NCI-H510A (cell line): Measurements from ENCODE around the gene GDAP1L1.
A peak's percentile ranks its signal among the peaks of the same experiment; 100 is the strongest.

Experiments used
- DNase-seq: peaks from one replicate; lab custom pipeline; 2025; lab: John Stamatoyannopoulos, UW

Gene GDAP1L1

GRCh38 chr20:44247131-44247571, at the start of gene GDAP1L1:
Gene GDAP1L1 (plus strand): TSS chr20:44247308. CDS start chr20:44247335, 27 bp downstream.
- DNase-seq, result peak; percentile 18

DNA sequence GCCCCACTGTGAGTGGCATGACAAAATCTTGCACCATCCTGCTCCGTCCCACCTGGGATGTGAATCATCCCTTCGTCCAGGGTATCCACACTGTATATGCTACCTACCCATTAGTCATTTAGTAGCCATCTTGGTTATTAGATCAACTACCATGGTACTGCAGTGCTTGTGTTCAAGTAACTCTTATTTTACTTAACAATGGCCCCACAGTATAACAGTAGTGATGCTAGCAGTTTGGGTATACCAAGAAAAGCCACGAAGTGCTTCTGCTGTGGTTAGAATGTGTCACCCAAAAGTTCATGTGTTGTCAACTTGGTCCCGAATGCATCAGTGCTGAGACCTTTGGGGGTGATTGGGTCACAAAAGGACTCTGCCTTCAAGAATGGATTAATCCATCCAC, 48.2 kb upstream of the GDAP1L1 start:
- no peak for DNase-seq

GRCh38 chr20:44199877-44200276, 47.2 kb upstream of the GDAP1L1 start:
- no peak for DNase-seq

DNA sequence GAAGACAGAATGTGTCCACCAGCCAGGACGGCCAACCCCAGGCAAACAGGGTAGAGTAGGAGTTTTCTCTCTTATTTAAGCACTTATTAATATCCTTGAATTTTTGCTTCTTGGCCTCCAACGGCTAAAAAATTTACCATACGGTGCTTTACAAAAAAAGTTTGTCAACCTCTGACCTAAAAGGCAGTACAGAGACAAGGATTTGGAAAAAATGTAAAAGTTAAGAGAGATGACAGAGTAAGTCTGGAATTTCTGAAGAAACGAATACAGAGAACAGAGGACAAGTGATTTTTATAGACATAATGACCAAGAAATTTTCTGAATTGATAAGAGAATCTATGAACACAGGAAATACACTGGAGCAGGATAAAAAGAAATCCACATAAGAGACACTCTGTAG, 46.7 kb upstream of the GDAP1L1 start:
- DNase-seq, result no peak

DNA sequence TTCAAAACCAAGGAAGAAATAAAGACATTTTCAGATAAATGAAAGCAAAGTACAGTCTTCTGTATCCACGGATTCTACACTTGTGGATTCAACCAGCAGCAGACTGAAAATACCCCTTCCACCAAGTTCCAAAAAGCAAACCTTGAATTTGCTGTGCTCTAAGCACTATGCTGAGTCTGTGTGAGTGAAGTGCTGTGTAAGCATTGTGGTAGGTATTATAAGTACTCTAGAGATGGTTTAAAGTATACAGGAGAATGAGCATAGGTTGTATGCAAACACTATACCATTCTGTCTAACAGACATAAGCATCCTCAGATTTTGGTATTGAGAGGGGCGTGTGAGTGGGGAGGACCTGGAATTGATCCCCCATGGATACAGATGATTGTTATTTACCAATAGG, 46.1 kb upstream of the GDAP1L1 start:
- no peak for DNase-seq

DNA sequence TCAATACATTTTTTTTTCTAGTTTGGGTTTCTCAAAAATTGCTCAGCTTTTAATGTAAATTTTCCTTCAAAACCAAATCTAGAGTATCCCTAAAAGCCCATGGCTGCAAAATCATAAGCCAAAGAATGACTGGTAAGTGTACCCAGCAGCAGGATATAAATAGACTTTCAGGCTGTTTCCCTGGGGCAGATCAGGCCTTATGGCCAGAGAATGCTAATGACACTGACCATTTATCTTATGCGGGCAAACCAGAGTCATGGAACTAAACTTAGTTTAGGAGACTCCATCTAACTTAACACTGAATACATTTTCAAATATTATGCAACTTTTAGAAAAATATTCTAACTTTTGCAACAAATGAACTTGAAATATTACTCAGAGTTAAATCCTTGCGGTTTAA, 43.9 kb upstream of the GDAP1L1 start:
- no peak for DNase-seq

- no peak for DNase-seq
Measured at GRCh38 chr20:44204156-44204831, 42.8 kb upstream of the GDAP1L1 start.

GRCh38 chr20:44204832-44205215, 42.3 kb upstream of the GDAP1L1 start:
- DNase-seq, result no peak

DNA sequence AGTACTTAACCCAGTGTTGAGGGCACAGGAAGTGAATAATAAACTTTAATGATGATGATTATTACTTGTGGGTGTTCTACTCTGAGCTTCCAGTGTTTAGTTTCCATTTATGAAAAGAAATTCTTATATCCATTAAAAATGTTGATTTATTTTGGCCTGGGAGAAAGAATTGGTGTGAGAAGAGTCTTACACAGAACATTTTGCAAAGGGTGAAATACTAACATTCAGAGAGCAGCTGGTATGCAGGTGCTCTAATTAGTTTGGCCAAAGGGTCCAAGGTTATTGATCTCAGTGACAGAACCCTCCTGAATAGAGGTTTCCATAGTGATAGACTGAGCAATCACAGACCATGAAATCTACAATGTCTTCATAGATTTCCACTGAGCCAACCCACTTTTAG, 41.0 kb upstream of the GDAP1L1 start:
- no peak for DNase-seq

- no peak for DNase-seq
Measured at GRCh38 chr20:44207126-44207723, 39.9 kb upstream of the GDAP1L1 start.

GRCh38 chr20:44208165-44208564, 38.9 kb upstream of the GDAP1L1 start:
- DNase-seq, result no peak

DNA sequence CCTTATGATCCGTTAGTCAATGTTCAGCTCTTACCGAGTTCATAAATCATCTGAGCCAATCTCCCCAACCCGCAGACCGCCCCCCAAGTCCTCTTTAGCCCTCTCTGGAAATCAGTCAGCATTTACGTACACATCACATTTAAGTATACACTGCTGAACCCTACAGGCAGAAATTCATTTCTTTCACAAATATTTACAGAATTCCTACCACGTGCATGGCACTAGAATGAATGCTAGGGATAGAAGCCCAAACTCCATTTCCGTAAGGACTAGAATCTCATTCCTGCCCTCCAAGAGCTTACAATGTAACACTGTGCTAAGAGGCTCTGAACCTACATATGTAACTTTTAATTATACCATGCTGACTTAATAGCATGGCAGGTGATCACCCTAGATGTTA, 38.3 kb upstream of the GDAP1L1 start:
- no peak for DNase-seq

DNA sequence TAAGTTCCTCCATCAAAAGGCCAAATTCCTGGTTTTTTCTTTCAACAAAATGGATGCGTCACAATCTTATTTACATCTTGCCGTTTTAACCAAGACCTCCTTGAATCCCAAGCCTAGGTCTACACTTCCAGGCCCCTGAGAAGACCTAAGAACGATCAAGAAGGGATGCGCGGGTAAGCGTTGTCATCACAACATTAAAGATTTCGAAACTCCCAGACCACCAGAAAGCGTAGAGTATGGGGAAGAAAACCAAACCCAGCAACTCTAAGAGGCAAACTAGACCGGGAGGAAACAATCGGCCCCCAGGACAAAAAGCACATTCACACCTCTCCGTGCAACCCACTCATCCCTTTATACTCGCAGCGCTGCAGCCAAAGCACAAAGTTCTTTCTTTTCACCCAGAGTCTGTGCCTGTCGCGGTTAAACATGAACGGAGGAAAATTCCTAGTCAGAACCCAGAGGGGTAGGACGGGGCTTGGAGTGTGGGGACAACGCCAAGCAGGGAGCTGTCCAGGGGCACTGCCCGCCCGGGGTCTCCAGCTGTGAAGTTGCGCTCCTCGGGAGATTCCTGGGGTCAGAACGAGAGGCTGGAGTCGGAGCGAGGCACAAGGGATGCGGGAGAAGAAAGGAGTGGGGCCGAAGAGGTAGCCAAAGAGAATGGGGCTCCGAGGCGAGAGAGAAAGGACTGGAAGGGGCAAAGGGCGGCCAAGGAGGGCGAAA, 37.3 kb upstream of the GDAP1L1 start:
- DNase-seq, result no peak

DNA sequence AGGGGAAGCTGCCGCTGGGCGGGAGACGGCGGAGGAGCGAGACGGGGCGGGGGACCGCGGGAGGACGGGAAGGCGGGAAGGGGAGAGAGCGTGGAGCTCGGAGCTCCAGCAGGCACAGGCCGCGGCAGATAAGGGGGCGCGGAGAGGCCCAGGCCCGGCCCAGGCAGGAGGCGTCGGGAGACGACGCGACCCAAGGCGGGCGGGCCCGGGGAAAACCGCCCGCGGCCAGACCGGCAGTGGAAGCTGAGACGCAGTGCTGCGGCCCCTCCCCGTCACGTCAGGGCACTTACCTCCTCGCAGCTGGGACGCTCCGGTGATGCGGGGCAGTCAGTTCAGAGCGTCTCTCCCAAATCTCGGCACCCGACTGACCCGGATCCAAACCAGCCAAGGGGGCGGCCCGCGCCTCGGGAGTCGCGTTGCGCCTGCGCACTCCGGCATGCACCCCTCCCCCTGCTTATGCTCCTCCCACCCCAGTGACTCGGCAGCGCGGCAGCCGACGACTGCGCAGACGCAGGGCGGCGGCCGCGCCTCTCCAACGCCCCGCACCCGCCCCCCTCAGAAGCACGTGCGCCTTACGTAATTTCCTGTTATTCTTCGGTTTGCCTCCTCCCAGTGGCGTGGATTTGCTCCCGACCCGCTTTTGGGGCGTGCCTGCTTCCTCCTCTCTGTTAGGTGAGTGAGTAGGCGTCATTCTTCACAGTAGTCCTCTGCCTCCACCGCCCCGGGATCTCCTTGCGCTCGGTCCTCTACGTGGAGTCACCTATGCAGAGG, 36.5 kb upstream of the GDAP1L1 start, which contains the start of gene OSER1:
OSER1 (minus strand) TSS at position 366 of the 771 bp plus-strand sequence. CDS start 3,814 bp downstream, outside the sequence.
- peak; percentile 94 for DNase-seq

DNA sequence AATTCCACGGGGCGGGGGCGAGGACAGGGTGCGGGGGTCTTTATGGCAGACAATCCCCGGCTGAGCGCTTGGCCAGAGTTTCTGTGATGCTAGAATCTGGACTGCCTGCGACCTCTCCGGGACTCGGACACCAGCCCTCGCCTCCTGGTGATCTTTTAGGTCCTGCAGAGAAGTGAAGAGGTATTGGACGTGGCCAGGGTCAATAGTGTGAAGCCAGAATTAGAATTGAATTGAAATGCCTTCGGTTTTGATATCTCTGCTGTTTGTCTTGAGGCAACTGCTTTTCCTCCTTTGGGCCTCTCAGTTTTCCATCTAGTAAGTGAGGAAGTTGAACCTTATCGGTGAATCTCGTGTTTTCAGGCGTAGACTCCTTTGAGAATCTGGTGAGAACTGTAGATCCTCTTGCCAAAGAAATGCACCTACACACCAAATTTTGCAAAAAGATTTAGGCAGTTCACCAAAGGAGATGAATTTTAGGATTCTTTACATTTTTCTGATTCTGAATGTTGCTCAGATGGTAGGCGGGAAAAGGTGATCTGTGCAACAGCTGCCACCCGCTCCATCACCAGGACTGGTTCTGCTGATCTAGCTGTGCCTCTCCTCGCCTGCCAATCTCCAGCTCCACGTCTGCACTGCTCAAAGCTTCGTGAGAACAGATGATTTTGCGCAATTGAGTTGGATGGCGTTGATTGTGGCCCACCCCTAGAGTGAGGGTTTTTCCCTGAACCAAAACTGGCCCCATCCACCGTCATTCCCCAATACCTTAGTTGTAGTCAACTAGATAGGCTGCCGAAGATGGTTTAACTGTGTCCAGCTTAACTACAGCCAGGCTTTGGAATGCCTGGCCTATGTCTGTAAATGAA, 35.7 kb upstream of the GDAP1L1 start:
- no peak for DNase-seq

DNA sequence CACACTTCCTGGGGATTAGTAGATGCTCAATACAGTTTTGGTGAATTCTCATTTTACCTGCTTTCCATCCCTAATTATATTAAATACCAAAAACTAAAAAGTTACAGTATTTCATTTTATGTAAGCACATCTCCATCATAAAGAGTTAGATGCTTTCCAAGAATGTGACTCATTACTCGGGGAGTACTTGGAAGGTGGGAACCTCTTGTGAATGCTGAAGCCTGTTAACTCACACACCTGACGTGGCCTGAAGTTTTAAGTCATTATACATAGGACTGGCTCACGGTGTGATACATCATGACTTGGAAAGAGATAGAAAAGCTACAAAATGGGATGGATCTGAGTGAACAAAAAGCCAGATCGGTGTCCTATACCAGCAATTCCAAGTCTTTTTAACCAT, 34.3 kb upstream of the GDAP1L1 start:
- DNase-seq, result no peak

DNA sequence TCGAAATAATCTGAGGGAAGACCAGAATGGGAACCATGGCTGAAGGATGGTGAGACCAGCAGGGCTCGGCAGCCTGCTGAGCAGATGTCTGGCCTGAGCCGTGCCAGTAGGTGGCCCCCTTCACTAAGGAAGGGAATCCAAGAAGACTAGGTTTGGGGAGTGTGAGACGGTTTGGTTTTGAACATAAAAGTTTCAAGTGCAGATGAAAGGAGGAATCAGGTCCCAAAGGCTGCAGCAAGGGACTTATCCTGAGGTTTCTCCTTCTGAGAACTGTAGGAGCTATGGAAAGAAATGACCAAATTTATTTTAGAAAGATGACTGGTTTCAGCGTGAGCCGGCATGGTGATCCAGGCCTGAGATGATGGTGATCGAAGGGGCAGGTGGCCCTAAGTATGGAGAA, 32.0 kb upstream of the GDAP1L1 start:
- DNase-seq, result peak; percentile 23

DNA sequence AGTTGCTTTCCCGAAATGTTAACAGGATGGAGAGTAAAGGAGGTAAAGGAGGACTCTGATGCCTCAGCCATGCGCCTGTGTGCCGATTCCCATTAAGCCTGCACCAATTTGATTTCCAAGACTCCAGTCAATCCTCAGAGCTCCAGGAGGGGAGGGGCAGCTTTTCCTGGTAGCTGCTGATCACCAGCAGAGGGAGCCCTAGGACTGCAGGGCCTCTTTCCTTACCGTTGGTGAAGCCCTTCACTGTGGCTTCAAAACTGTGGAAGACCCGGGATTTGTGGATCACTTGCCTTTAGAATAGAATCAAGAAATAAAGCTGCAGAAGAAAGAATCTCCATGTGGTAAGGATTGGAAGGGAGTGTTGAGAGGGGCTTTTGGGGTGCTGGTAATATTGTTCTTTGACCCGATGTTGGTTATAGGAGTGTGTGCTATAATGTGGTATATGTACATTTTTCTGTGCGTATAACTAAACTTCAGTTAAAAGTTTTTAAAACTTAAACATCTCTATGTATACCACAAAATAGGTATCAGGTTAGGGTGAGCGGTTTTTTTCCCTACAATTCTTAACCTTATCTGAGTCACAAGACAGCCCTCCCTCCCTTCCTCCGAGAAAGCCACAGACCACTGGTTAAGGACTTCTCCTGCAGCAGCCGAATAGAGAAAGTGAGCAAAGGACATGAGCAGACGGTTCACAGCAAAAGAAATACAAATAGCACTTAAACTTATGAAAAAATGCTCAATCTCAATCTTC, 29.6 kb upstream of the GDAP1L1 start:
- peak; percentile 42 for DNase-seq

DNA sequence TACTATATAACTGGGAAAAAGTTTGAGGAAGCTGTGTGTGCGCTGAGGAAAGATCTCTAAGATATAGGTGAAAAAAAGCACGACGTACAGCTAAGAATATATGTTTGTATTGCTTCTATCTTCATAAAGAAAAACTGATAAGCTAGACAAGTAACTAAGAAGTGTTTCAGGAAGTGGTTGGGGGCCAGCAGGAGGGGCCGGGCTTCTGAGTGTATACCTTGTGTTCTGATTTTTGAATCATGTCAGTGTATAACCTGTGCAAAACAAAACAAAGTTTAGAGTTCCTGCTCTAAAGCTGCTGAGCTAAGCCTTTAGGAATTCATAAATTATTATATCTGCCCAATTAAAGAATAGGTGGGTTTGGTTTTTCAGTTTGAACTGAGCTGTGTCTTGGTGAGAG, 28.7 kb upstream of the GDAP1L1 start:
- no peak for DNase-seq

DNA sequence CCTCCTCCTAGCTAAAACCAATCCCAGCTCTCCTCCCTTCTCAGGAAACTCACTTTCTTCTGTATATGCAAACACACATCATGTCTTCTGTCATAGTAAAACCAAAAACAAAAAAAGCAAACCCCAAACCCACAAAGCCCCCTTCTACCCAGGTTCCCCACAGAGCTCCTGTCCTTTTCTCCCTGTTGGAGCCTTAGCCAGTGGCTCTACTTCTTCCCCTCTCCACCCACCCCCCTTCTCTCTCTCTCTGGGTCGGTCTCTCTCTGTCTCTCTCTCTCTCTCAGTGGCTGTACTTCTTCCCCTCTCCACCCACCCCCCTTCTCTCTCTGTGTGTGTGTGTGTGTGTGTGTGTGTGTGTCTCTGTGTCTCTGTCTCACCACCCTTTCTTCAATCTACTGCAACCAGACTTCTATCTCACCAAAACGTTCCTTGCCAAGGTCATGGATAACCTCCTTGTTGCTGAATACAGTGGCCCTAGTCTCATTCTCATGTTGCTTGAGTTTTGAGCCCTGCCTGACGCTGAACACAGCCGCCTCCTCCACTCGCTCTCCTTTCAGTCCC, 27.9 kb upstream of the GDAP1L1 start:
- DNase-seq, result no peak
